WTC11 (cell line): ENCODE measurements around the gene OPTC. TPM values are rescaled to one million over a fixed set of nuclear protein-coding genes. Genes with fewer than 3 reads are reported as not detected.

ENCODE experiments used
- ATAC-seq: fragments of 200-7000 bp; cut with Tn5 transposase; 2 replicates; pipeline ENCODE4 v1.10.0; 2021; ENCODE audit warnings: mild to moderate bottlenecking, moderate library complexity
- CTCF ChIA-PET: fragments of 300-600 bp; sonication (Branson Sonifier 250); formaldehyde crosslinking; loops from one replicate; lab custom pipeline; 2021; ENCODE audit warnings: antibody characterized with exemption; lab: Charles Lee
- POLR2A ChIA-PET: fragments of 350-600 bp; sonication (Branson Sonifier 250); formaldehyde crosslinking; loops from one replicate; lab custom pipeline; 2021; ENCODE audit warnings: antibody characterized with exemption; lab: Charles Lee
- DNase-seq: peaks from one replicate; pipeline ENCODE4 v3.0.0; 2021; ENCODE audit warnings: low spot score
- H3K27ac Mint-ChIP-seq: 2 replicates; pipeline ENCODE4 v1.8.0; 2021; ENCODE audit warnings: mixed read lengths
- H3K27me3 Mint-ChIP-seq: 2 replicates; pipeline ENCODE4 v1.8.0; 2021; ENCODE audit warnings: low read depth, mild to moderate bottlenecking, moderate library complexity, mixed read lengths
- H3K36me3 Mint-ChIP-seq: 2 replicates; pipeline ENCODE4 v1.8.0; 2021; ENCODE audit warnings: mixed read lengths
- H3K4me1 Mint-ChIP-seq: 2 replicates; pipeline ENCODE4 v1.8.0; 2022; ENCODE audit warnings: mixed read lengths
- H3K4me3 Mint-ChIP-seq: 2 replicates; pipeline ENCODE4 v1.8.0; 2021; ENCODE audit warnings: mild to moderate bottlenecking, moderate library complexity, mixed read lengths
- H3K9me3 Mint-ChIP-seq: 2 replicates; pipeline ENCODE4 v1.8.0; 2021; ENCODE audit warnings: mixed read lengths
- AR ChIP-seq: fragments of 250-450 bp; sonication (Bioruptor Pico); IDR thresholded peaks from 2 replicates; pipeline ENCODE4 v1.9.0; 2021; ENCODE audit warnings: mild to moderate bottlenecking
- ATF3 ChIP-seq: sonication (generic); formaldehyde crosslinking; conservative IDR thresholded peaks from 2 replicates; pipeline ENCODE4 v1.8.1; 2022; ENCODE audit warnings: mild to moderate bottlenecking, missing genetic modification reagents
- CBFB ChIP-seq: sonication (generic); formaldehyde crosslinking; IDR thresholded peaks from 2 replicates; pipeline ENCODE4 v1.8.1; 2022; ENCODE audit warnings: mild to moderate bottlenecking, low read depth, missing genetic modification reagents
- FOXJ3 ChIP-seq: sonication (generic); formaldehyde crosslinking; IDR thresholded peaks from 2 replicates; pipeline ENCODE4 v1.9.0; 2021; ENCODE audit warnings: missing genetic modification reagents, mild to moderate bottlenecking, borderline replicate concordance
- FOXK1 ChIP-seq: sonication (generic); formaldehyde crosslinking; IDR thresholded peaks from 2 replicates; pipeline ENCODE4 v1.8.0; 2022; ENCODE audit warnings: mild to moderate bottlenecking, moderate library complexity, missing genetic modification reagents
- FOXP1 ChIP-seq: sonication (generic); formaldehyde crosslinking; IDR thresholded peaks from 2 replicates; pipeline ENCODE4 v1.8.0; 2022; ENCODE audit warnings: missing genetic modification reagents, mild to moderate bottlenecking, moderate library complexity, borderline replicate concordance
- HMGXB4 ChIP-seq: sonication (generic); formaldehyde crosslinking; IDR thresholded peaks from 2 replicates; pipeline ENCODE4 v1.8.1; 2023; ENCODE audit warnings: mild to moderate bottlenecking, moderate library complexity, missing genetic modification reagents
- IRF1 ChIP-seq: sonication (generic); formaldehyde crosslinking; IDR thresholded peaks from 2 replicates; pipeline ENCODE4 v1.8.0; 2023; ENCODE audit warnings: missing genetic modification reagents
- IRF2 ChIP-seq: sonication (generic); formaldehyde crosslinking; IDR thresholded peaks from 2 replicates; pipeline ENCODE4 v1.8.0; 2022; ENCODE audit warnings: low read depth, missing genetic modification reagents, borderline replicate concordance
- KAT7 ChIP-seq: sonication (generic); formaldehyde crosslinking; IDR thresholded peaks from 2 replicates; pipeline ENCODE4 v1.8.1; 2023; ENCODE audit warnings: missing genetic modification reagents, mild to moderate bottlenecking, borderline replicate concordance
- MYBL2 ChIP-seq: sonication (generic); formaldehyde crosslinking; IDR thresholded peaks from 2 replicates; pipeline ENCODE4 v1.8.1; 2023; ENCODE audit warnings: mild to moderate bottlenecking, moderate library complexity, missing genetic modification reagents
- NFE2L1 ChIP-seq: sonication (generic); formaldehyde crosslinking; IDR thresholded peaks from 2 replicates; pipeline ENCODE4 v1.8.1; 2023; ENCODE audit warnings: missing genetic modification reagents
- NR2C2 ChIP-seq: sonication (generic); formaldehyde crosslinking; IDR thresholded peaks from 2 replicates; pipeline ENCODE4 v1.8.0; 2022; ENCODE audit warnings: mild to moderate bottlenecking, missing genetic modification reagents
- OVOL2 ChIP-seq: fragments of 250-450 bp; sonication (Bioruptor Pico); IDR thresholded peaks from 2 replicates; pipeline ENCODE4 v1.9.0; 2021; ENCODE audit warnings: mild to moderate bottlenecking, borderline replicate concordance
- RORB ChIP-seq: fragments of 250-450 bp; sonication (Bioruptor Pico); IDR thresholded peaks from 2 replicates; pipeline ENCODE4 v1.9.0; 2021; ENCODE audit warnings: mild to moderate bottlenecking
- TCF7 ChIP-seq: sonication (generic); formaldehyde crosslinking; IDR thresholded peaks from 2 replicates; pipeline ENCODE4 v1.8.0; 2022; ENCODE audit warnings: mild to moderate bottlenecking, low read depth, missing genetic modification reagents, moderate library complexity
- USF2 ChIP-seq: sonication (generic); formaldehyde crosslinking; IDR thresholded peaks from 2 replicates; pipeline ENCODE4 v1.8.1; 2023; ENCODE audit warnings: mild to moderate bottlenecking, missing genetic modification reagents, moderate library complexity
- ZNF121 ChIP-seq: sonication (generic); formaldehyde crosslinking; IDR thresholded peaks from 2 replicates; pipeline ENCODE4 v1.8.0; 2023; ENCODE audit warnings: missing genetic modification reagents
- ZNF232 ChIP-seq: sonication (generic); formaldehyde crosslinking; IDR thresholded peaks from 2 replicates; pipeline ENCODE4 v1.8.0; 2022; ENCODE audit warnings: mild to moderate bottlenecking, missing genetic modification reagents
- total RNA-seq: library from RNA; stranded (reverse); gene quantifications from 3 replicates; pipeline ENCODE4 v1.2.3, GENCODE V29; 2021

Gene OPTC
- total RNA-seq, 1 experiment from 2014 or later = 0.55 TPM

- TF ChIP-seq NFE2L1 (CRISPR knock-in tag) (no peak), KAT7 (no peak), IRF1 (no peak), TCF7 (no peak), FOXK1 (CRISPR knock-in tag) (no peak), ZNF121 (no peak), ZNF232 (no peak)
Observed at GRCh38 chr1:203526130-203526529, 32.2 kb downstream of the OPTC start (continued).

- POLR2A ChIA-PET = interaction anchor here (0.6 kb wide), 2 partner anchors 48 to 205 kb away, joined by 5 to 12 read pairs; no protein-coding TSS in a partner anchor
- Mint-ChIP-seq H3K36me3 (no peaks in the 10 kb centered on the region), H3K27ac (no peak overlapping the region; the same call in 1 of the 2 replicates), H3K27me3 (peaks cover 15% of the 10 kb centered on the region), H3K9me3 (no peaks in the 10 kb centered on the region), H3K4me3 (no peak overlapping the region), H3K4me1 (peaks cover 28% of the 10 kb centered on the region)
- no peak for ATAC-seq
- TF ChIP-seq IRF2 = no peak
- no peak for TF ChIP-seq MYBL2 (CRISPR knock-in tag)
- no peak for TF ChIP-seq CBFB (CRISPR knock-in tag)
- TF ChIP-seq FOXP1 = no peak
- no peak for TF ChIP-seq FOXJ3 (CRISPR knock-in tag)
- TF ChIP-seq OVOL2 (CRISPR knock-in tag) = no peak
- no peak for TF ChIP-seq AR (CRISPR knock-in tag)
- no peak for TF ChIP-seq USF2 (CRISPR knock-in tag)
- no peak for DNase-seq
- CTCF ChIA-PET = interaction anchor here (0.6 to 1.2 kb wide), 2 partner anchors 10 to 23 kb away, joined by 3 to 4 read pairs; no protein-coding TSS in a partner anchor
Observed at GRCh38 chr1:203526572-203526971, 32.6 kb downstream of the OPTC start.

GRCh38 chr1:203527013-203527412 lies 33.1 kb downstream of the OPTC start:
- peaks cover 11% of the 10 kb centered on the region for H3K27me3 Mint-ChIP-seq
- no peaks in the 10 kb centered on the region for H3K9me3 Mint-ChIP-seq
- ChIA-PET CTCF (interaction anchor here (1.2 to 1.7 kb wide), 3 partner anchors 8 to 19 kb away, joined by 4 to 6 read pairs (median 4); no protein-coding TSS in a partner anchor), POLR2A (interaction anchor here (0.6 kb wide), 1 partner anchor 205 kb away, joined by 12 read pairs; no protein-coding TSS in a partner anchor)
- H3K4me1 Mint-ChIP-seq = peaks cover 24% of the 10 kb centered on the region
- no peak for ATAC-seq
- H3K36me3 Mint-ChIP-seq = no peaks in the 10 kb centered on the region
- TF ChIP-seq NR2C2 (CRISPR knock-in tag) (no peak), FOXP1 (no peak), HMGXB4 (CRISPR knock-in tag) (no peak), RORB (CRISPR knock-in tag) (no peak), ATF3 (no peak)
- TF ChIP-seq, all 79 proteins: peak for 0
- H3K4me3 Mint-ChIP-seq = no peak overlapping the region
- no peak overlapping the region; the same call in 1 of the 2 replicates for H3K27ac Mint-ChIP-seq
- no peak for DNase-seq
